ENCODE measurements around the gene MYOM1. TPM values are rescaled to one million over a fixed set of nuclear protein-coding genes. Genes with fewer than 3 reads are reported as not detected.

The MYOM1 gene
- polyA plus RNA-seq, 1 donor from 2014 or later, result 2.4 TPM

DNA sequence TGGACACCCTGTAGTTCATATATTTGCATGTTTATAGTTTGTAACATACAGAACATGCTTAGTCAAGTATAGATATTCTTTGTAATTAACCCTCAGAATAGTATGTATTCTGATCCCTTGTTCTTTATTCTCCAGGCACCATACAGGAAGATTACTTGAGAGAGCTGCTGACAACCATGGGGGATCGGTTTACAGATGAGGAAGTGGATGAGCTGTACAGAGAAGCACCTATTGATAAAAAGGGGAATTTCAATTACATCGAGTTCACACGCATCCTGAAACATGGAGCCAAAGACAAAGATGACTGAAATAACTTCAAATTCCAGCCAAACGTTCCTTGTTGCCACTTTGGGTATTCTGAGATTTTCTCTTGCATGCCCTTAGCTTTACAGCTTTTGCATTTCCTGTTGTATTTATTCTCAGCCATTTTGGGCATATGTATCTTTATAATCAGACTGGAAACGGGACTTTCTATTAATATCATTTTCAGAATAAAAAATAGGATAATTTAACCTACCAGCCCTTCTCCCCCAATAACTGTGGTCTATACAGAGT, 35.9 kb upstream of the MYOM1 start:
- H3K9me3 Mint-ChIP-seq, result no peaks in the 10 kb centered on the region
- H3K36me3 Mint-ChIP-seq, result peaks cover 16% of the 10 kb centered on the region
- H3K27ac Mint-ChIP-seq, result peak overlapping the region; percentile 6 to 98 (median 92)
- H3K4me1 Mint-ChIP-seq, result peaks cover 56 to 71% (median 62%) of the 10 kb centered on the region in 3 donors
- no peaks in the 10 kb centered on the region for H3K27me3 Mint-ChIP-seq
- H3K4me3 Mint-ChIP-seq, result peak overlapping the region; percentile 33 to 78 (median 56)

DNA sequence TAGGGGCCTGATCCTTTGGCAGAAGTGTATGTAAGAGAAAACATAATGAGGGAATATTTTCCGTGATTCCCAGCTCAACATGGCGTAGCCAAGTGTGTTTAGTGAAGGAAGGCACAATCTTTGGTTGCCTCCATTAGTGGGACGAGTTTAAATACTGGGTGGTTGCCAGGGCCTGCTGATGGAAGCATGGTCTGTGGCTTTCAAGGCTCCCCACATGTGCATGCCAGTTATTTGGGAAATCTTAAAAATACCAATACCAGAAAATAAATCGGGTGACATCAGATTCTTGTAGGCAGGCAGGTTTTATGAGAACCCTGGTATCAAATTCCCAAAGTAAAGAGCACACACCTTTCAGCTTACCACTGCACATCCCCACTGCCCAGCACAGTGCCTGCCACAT, 35.0 kb upstream of the MYOM1 start:
- H3K27ac Mint-ChIP-seq, result peak overlapping the region in 2 of 3 donors; percentile 3 to 92
- no peaks in the 10 kb centered on the region for H3K9me3 Mint-ChIP-seq
- peaks cover 16% of the 10 kb centered on the region for H3K36me3 Mint-ChIP-seq
- peaks cover 59 to 76% (median 67%) of the 10 kb centered on the region in 3 donors for H3K4me1 Mint-ChIP-seq
- H3K27me3 Mint-ChIP-seq, result no peaks in the 10 kb centered on the region
- H3K4me3 Mint-ChIP-seq, result peak overlapping the region in 2 of 4 donors; percentile 17 to 52

DNA sequence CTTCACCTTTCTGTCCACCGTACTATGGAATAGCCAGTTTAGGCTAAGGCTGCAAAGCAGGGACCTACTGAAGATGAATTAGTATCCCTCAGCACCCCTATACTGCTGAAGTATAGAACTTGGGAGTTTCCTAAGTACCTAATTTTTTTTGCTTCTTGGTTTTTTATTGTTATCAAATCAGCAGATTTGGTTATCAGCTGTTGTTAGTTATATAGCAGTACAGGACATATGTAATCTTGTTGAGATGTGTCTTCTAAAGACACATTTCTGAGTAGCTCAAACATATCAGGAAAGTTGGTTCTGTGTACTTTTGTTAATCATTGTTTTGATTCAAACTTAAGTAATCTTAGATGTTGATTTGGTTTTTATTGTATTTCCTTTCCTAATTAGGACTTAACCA, 33.1 kb upstream of the MYOM1 start:
- H3K27ac Mint-ChIP-seq, result peak overlapping the region; percentile 40 to 79 (median 74)
- H3K4me3 Mint-ChIP-seq, result peak overlapping the region in 3 of 4 donors; percentile 63 to 74 (median 64)
- no peaks in the 10 kb centered on the region for H3K27me3 Mint-ChIP-seq
- H3K9me3 Mint-ChIP-seq, result no peaks in the 10 kb centered on the region
- peaks cover 16% of the 10 kb centered on the region for H3K36me3 Mint-ChIP-seq
- H3K4me1 Mint-ChIP-seq, result peaks cover 60 to 68% (median 65%) of the 10 kb centered on the region in 3 donors

GRCh38 chr18:3251963-3252277, 32.2 kb upstream of the MYOM1 start:
- Mint-ChIP-seq H3K36me3 (peaks cover 11% of the 10 kb centered on the region), H3K27me3 (no peaks in the 10 kb centered on the region), H3K4me1 (peaks cover 51 to 59% (median 58%) of the 10 kb centered on the region in 3 donors), H3K9me3 (no peaks in the 10 kb centered on the region), H3K27ac (peak overlapping the region in 2 of 3 donors; percentile 7 to 40), H3K4me3 (peak overlapping the region in 3 of 4 donors; percentile 21 to 63 (median 35))

- Mint-ChIP-seq H3K9me3 (no peaks in the 10 kb centered on the region), H3K4me3 (peak overlapping the region; percentile 21 to 63 (median 35)), H3K27ac (peak overlapping the region in 2 of 3 donors; percentile 7 to 40), H3K36me3 (peaks cover 9% of the 10 kb centered on the region), H3K4me1 (peaks cover 47 to 59% (median 55%) of the 10 kb centered on the region in 3 donors), H3K27me3 (no peaks in the 10 kb centered on the region)
Measured at GRCh38 chr18:3251249-3251962, 31.6 kb upstream of the MYOM1 start.

DNA sequence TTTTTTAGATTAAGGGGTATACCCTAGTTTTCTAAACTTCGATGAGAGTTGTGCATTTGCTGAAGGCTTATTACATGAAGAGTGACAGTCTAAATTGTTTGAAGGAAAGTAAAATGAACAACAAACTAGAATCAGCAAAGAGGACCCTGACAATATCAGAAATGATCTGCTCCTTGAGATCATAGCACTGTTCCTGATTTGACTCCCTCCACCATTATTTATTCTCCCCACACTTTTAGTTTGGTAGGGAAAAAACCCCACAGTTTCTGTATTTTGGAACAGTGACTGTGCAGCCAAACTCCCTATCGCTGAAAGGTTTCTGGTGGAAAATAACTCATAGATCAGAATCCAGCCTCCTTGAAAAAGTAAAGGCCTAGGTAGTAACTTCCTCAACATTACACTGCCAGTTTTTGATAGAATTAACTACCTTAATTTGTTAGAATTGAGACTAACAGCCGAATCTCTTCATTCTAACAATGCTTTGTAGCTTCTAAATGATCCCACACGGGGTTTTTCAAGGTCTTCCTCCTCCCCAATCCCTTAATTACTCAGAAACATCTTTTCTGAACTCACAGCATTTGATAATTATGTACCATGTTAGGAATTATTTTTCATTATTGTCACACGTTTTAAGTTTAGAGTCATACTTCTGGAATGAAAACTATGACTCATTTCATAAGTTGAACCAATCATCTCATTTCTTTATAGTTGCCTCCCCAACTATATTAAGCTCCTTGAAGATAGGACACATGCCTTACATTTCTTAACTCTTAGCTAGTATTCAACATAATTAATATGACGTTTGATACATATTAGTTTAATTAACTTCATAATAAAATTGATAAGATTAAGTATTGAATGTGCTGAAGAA, 30.7 kb upstream of the MYOM1 start:
- H3K36me3 Mint-ChIP-seq, result peaks cover 5% of the 10 kb centered on the region
- no peaks in the 10 kb centered on the region for H3K9me3 Mint-ChIP-seq

DNA sequence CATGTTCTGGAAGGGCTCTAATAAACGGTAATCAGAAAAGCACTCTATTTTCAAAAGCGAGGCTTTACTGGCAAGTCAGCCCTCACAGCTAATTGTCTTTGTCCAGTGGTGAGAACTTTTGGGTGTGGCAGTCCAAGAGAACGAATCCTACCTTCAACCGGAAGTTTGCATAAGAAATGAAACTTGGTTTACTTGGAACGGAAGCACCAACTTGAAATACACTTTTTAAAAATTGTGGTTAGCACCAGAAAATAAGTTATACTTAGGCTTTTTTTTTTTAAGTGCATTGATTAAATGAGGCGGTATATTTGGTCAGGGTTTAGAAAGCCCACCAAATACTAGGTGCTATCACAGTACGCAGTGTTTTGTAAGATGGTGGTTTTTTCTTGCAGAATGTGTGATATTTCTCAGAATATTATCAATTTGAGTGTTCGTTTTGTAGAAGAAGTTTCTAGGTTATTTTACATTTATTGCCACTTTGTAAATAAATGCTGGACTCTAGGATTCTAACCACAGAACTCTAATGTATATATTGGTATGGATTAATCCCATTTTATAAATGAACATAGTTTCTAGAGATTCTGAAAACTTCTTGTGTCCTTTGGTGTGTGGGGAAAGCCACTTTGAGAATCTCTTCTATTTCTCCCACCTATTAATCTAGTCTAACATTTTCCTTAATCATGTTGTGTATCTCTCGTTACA, 29.0 kb upstream of the MYOM1 start:
- Mint-ChIP-seq H3K9me3 (no peaks in the 10 kb centered on the region), H3K4me3 (peak overlapping the region; percentile 86 to 100 (median 98)), H3K4me1 (peaks cover 48 to 55% (median 54%) of the 10 kb centered on the region in 3 donors), H3K27me3 (no peaks in the 10 kb centered on the region), H3K36me3 (peaks cover 2% of the 10 kb centered on the region), H3K27ac (peak overlapping the region; percentile 79 to 97 (median 92))

More for the DNA sequence above, 30.7 kb upstream of the MYOM1 start:
- peaks cover 47 to 59% (median 55%) of the 10 kb centered on the region in 3 donors for H3K4me1 Mint-ChIP-seq
- no peaks in the 10 kb centered on the region for H3K27me3 Mint-ChIP-seq
- H3K4me3 Mint-ChIP-seq, result peak overlapping the region; percentile 75 to 100 (median 82)
- peak overlapping the region in 2 of 3 donors; percentile 12 to 82 for H3K27ac Mint-ChIP-seq

- Mint-ChIP-seq H3K4me1 (peaks cover 44 to 50% (median 49%) of the 10 kb centered on the region in 3 donors), H3K36me3 (peaks cover 2% of the 10 kb centered on the region), H3K27ac (peak overlapping the region; percentile 79 to 99 (median 97)), H3K4me3 (peak overlapping the region; percentile 86 to 100 (median 98)), H3K9me3 (no peaks in the 10 kb centered on the region), H3K27me3 (no peaks in the 10 kb centered on the region)
Measured at GRCh38 chr18:3248062-3248657, 28.4 kb upstream of the MYOM1 start.

DNA sequence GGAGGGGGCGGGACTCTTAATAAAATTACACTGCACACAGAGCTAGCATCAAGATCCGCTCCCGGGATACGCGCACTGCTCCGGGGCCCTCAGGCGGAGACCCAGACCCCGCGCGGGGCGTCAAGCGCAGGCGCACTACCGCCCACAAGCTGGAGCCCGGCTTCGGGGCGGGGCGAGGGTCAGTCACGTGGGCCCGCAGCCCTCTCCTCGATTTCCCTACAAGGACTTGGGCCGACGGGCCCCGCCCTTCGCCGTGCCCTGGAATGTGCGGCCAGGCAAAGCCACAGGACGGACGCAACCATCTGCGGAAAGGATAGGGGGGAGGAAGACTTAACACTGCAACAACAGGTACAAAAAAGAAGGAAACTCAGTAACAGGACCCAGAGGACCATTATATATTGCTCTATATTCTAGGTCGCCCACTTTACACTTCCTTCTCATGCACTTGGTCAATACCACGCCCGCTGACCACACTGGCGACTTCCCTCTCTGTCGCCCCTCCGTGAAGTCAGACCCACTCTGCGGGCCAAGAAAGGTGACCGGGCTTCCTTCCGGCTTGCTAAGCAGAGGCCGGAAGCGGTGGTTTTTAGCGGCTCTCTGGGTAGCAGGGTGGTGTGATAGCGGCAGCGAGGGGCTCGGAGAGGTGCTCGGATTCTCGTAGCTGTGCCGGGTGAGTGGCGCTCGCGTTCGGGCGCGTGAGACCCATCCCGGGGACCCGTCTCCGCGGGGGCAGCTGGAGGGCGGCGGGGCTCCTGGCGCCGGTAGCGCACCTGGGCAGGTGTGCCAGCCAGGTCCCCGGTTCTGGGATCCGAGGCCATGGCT, 27.7 kb upstream of the MYOM1 start, which contains the start of gene MYL12A:
TSS of gene MYL12A (plus strand) at position 562 of the 822 bp plus-strand sequence. CDS start 5,447 bp downstream, outside the sequence.
- Mint-ChIP-seq H3K9me3 (no peaks in the 10 kb centered on the region), H3K27me3 (no peaks in the 10 kb centered on the region), H3K4me3 (peak within 1 kb of the TSS; percentile 86 to 100 (median 98)), H3K36me3 (peaks cover 3% of the 10 kb centered on the region), H3K4me1 (peaks cover 37 to 42% (median 42%) of the 10 kb centered on the region in 3 donors), H3K27ac (peak within 1 kb of the TSS; percentile 79 to 99 (median 97))

DNA sequence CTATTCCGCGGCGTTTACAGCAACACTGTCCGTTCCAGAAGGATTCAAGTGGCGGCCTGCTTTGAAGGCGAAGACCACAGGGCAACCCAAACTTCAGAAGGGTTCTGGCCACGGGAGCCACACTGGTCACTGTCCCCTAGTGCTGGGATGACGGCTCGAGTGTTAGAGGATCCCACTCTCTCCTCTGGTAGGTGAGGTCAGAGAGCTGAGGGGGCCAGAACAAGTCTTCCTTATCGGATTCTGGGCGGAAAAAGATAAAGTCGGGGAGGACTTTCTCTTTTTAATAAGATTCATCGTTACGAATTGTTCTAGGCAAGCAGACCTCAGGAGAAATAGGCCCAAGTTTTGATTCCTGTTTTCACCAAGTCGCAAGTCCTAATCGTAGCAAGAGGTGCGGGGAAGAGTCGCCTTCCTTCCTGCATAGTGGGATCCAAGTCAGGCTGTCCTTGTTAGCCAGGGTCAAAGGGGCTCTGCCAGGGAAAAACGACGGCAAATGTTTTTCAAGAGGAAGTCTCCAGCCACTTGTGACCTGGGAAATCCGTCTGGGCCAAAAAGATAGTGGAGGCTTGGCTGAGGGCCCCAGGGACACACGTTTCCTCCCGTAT, 27.0 kb upstream of the MYOM1 start:
- Mint-ChIP-seq H3K4me1 (peaks cover 33 to 37% (median 36%) of the 10 kb centered on the region in 3 donors), H3K9me3 (peaks cover 0 to 7% (median 2%) of the 10 kb centered on the region in 3 donors), H3K36me3 (peaks cover 8% of the 10 kb centered on the region), H3K27ac (peak overlapping the region; percentile 79 to 99 (median 97)), H3K27me3 (no peaks in the 10 kb centered on the region), H3K4me3 (peak overlapping the region; percentile 86 to 100 (median 98))

- peak overlapping the region; percentile 86 to 100 (median 98) for H3K4me3 Mint-ChIP-seq
- H3K36me3 Mint-ChIP-seq, result peaks cover 8% of the 10 kb centered on the region
- peaks cover 30 to 34% (median 32%) of the 10 kb centered on the region in 3 donors for H3K4me1 Mint-ChIP-seq
Measured at GRCh38 chr18:3245853-3246634, 26.3 kb upstream of the MYOM1 start.

DNA sequence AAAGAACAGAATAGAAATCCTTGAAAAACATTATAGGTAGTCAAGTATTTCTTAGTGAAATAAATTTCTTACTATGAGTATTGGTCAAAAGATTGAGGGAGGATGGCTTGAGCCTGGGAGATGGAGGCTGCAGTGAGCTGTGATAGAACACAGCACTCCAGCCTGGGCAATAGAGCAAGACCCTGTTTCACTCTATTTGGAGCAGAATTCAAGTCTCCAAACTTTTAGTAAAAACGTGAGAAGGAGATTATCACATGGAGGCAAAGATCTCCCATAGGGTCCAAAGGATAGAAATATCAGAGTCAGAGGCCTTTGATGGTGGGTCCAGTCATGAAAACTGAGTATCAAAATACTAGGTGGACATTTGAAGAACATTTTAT, 25.4 kb upstream of the MYOM1 start:
- Mint-ChIP-seq H3K36me3 (peaks cover 12% of the 10 kb centered on the region), H3K27ac (peak overlapping the region; percentile 79 to 99 (median 97)), H3K27me3 (no peaks in the 10 kb centered on the region), H3K9me3 (peaks cover 4 to 16% (median 7%) of the 10 kb centered on the region in 3 donors), H3K4me1 (peaks cover 25 to 27% (median 25%) of the 10 kb centered on the region in 3 donors), H3K4me3 (peak overlapping the region; percentile 85 to 100 (median 91))

More at GRCh38 chr18:3245853-3246634, 26.3 kb upstream of the MYOM1 start:
- Mint-ChIP-seq H3K9me3 (peaks cover 0 to 7% (median 2%) of the 10 kb centered on the region in 3 donors), H3K27ac (peak overlapping the region; percentile 79 to 99 (median 97)), H3K27me3 (no peaks in the 10 kb centered on the region)

Data from IgD-negative memory B cell (primary cell).